ENCODE data around the gene CCKAR.

- TF ChIP-seq CTCF (IDR thresholded peaks at IDR 0.05; ENCODE audit: low read length) (no peak), EZH2 (IDR thresholded peaks at IDR 0.05; ENCODE audit: borderline replicate concordance, low read length) (no peak)
These were observed 35.0 kb upstream of the CCKAR start for GRCh38 chr4:26525136-26525770.

Measured in OCI-LY1 (cell line).